CD8-positive, alpha-beta memory T cell (primary cell): ENCODE measurements around the gene FNBP1. TPM values are rescaled to one million over a fixed set of nuclear protein-coding genes. Genes with fewer than 3 reads are reported as not detected.

ENCODE experiments used
- CTCF ChIA-PET: fragments of 350-600 bp; sonication (Branson Sonifier 250); formaldehyde crosslinking; loops from one replicate; lab custom pipeline; 2021; ENCODE audit warnings: antibody characterized with exemption; lab: Charles Lee
- POLR2A ChIA-PET: fragments of 350-600 bp; sonication (Branson Sonifier 250); formaldehyde crosslinking; loops from one replicate; lab custom pipeline; 2021; ENCODE audit warnings: antibody characterized with exemption; lab: Charles Lee
- DNase-seq, 5 donors: peaks; one replicate each; pipeline versions ENCODE4 v3.0.0 to v3.0.0-alpha.2; 2020 to 2022; ENCODE audit warnings: mixed read lengths in 1 of 5
- H3K27ac ChIP-seq: one replicate; pipeline ENCODE4 v1.7.0; 2013; ENCODE audit warnings: low read depth, mild to moderate bottlenecking, low read length, moderate library complexity
- H3K27me3 ChIP-seq: 2 replicates; pipeline ENCODE4 v1.7.0; 2013; ENCODE audit warnings: low read length, mild to moderate bottlenecking; ENCODE audit not compliant: insufficient read depth, poor library complexity, severe bottlenecking
- H3K36me3 ChIP-seq: 2 replicates; pipeline ENCODE4 v1.7.0; 2013; ENCODE audit warnings: mild to moderate bottlenecking, low read length, moderate library complexity; ENCODE audit not compliant: insufficient read depth
- H3K4me1 ChIP-seq: 2 replicates; pipeline ENCODE4 v1.7.0; 2013; ENCODE audit warnings: mild to moderate bottlenecking, low read length, moderate library complexity; ENCODE audit not compliant: insufficient read depth
- H3K4me3 ChIP-seq: 2 replicates; pipeline ENCODE4 v1.7.0; 2013; ENCODE audit warnings: mild to moderate bottlenecking, low read length
- H3K9me3 ChIP-seq: 2 replicates; pipeline ENCODE4 v1.7.0; 2013; ENCODE audit warnings: mild to moderate bottlenecking, low read length
- H3K27ac Mint-ChIP-seq, 8 donors: one replicate each; pipeline ENCODE4 v1.8.0; 2020 to 2021; ENCODE audit warnings: mixed read lengths in 8 of 8, mild to moderate bottlenecking in 6 of 8, inconsistent platforms in 3 of 8, moderate library complexity in 3 of 8
- H3K27me3 Mint-ChIP-seq, 2 donors: one replicate each; pipeline ENCODE4 v1.8.0; 2020 to 2021; ENCODE audit warnings: mixed read lengths in 2 of 2, mild to moderate bottlenecking in 1 of 2, moderate library complexity in 1 of 2
- H3K36me3 Mint-ChIP-seq, 3 donors: one replicate each; pipeline ENCODE4 v1.8.0; 2020 to 2021; ENCODE audit warnings: mixed read lengths in 3 of 3, inconsistent platforms in 1 of 3, mild to moderate bottlenecking in 1 of 3
- H3K4me1 Mint-ChIP-seq, 3 donors: one replicate each; pipeline ENCODE4 v1.8.0; 2020 to 2021; ENCODE audit warnings: mixed read lengths in 3 of 3, inconsistent platforms in 1 of 3, mild to moderate bottlenecking in 1 of 3
- H3K4me3 Mint-ChIP-seq, 7 donors: one replicate each; pipeline ENCODE4 v1.8.0; 2020 to 2021; ENCODE audit warnings: mixed read lengths in 7 of 7, mild to moderate bottlenecking in 6 of 7, moderate library complexity in 4 of 7, inconsistent platforms in 2 of 7
- H3K9me3 Mint-ChIP-seq, 5 donors: one replicate each; pipeline ENCODE4 v1.8.0; 2020 to 2022; ENCODE audit warnings: mixed read lengths in 5 of 5, mild to moderate bottlenecking in 3 of 5, moderate library complexity in 2 of 5, inconsistent platforms in 1 of 5
- polyA plus RNA-seq: library from polyadenylated mRNA; unstranded; fragments of 300-500 nt; fragmentation: Illumina TruSeq; gene quantifications from one replicate; pipeline ENCODE4 v1.2.3, GENCODE V29; 2021
- total RNA-seq, 2 experiments: library from RNA; stranded (reverse); gene quantifications; one replicate each; pipeline ENCODE4 v1.2.3, GENCODE V29; 2021

Gene FNBP1
- total and polyA plus RNA-seq, 3 experiments from 2014 or later: 176 to 230 (median 226) TPM

- H3K9me3 ChIP-seq: no peaks in the 10 kb centered on the region
- Mint-ChIP-seq H3K9me3 (no peaks in the 10 kb centered on the region), H3K4me1 (peaks cover 72 to 95% (median 76%) of the 10 kb centered on the region in 3 donors), H3K27me3 (no peaks in the 10 kb centered on the region), H3K36me3 (peaks cover 7 to 55% (median 19%) of the 10 kb centered on the region in 3 donors), H3K4me3 (peak overlapping the region in 5 of 7 donors; percentile 30 to 85 (median 63)), H3K27ac (peak overlapping the region; percentile 55 to 97 (median 93))
- H3K4me1 ChIP-seq: peaks cover 98% of the 10 kb centered on the region
- DNase-seq: no peak
- CTCF ChIA-PET: interaction anchor here (1.0 to 1.7 kb wide), 3 partner anchors 19 to 21 kb away, joined by 3 to 6 read pairs (median 5); no protein-coding TSS in a partner anchor
- peak overlapping the region; percentile 33 for H3K4me3 ChIP-seq
- H3K36me3 ChIP-seq: peaks cover 18% of the 10 kb centered on the region
- POLR2A ChIA-PET: interaction anchor here (0.7 to 1.2 kb wide), 2 partner anchors 23 to 125 kb away, joined by 3 to 4 read pairs; no protein-coding TSS in a partner anchor
- H3K27ac ChIP-seq: no peak overlapping the region
- H3K27me3 ChIP-seq: no peaks in the 10 kb centered on the region
These were observed 177.2 kb downstream of the FNBP1 start for GRCh38 chr9:129865668-129866320.

- peaks cover 7 to 57% (median 17%) of the 10 kb centered on the region in 3 donors for H3K36me3 Mint-ChIP-seq
- ChIA-PET POLR2A (interaction anchor here (0.5 to 0.7 kb wide), 2 partner anchors 99 to 126 kb away, joined by 3 to 10 read pairs; no protein-coding TSS in a partner anchor), CTCF (interaction anchor here (0.7 to 1.7 kb wide), 3 partner anchors 20 to 22 kb away, joined by 3 to 6 read pairs (median 5); no protein-coding TSS in a partner anchor)
These were observed 177.9 kb downstream of the FNBP1 start for GRCh38 chr9:129864991-129865647.

GRCh38 chr9:129863059-129863690 lies 179.8 kb downstream of the FNBP1 start:
- H3K27me3 Mint-ChIP-seq: no peaks in the 10 kb centered on the region
- peak overlapping the region; percentile 41 to 84 (median 73) for H3K4me3 Mint-ChIP-seq
- DNase-seq: peak; percentile 58 to 86 (median 71)
- Histone ChIP-seq H3K4me1 (peaks cover 80% of the 10 kb centered on the region), H3K9me3 (no peaks in the 10 kb centered on the region), H3K4me3 (peak overlapping the region; percentile 30), H3K36me3 (peaks cover 31% of the 10 kb centered on the region), H3K27me3 (no peaks in the 10 kb centered on the region), H3K27ac (peak overlapping the region; percentile 68)
- CTCF ChIA-PET: interaction anchor here (0.6 to 1.4 kb wide), 3 partner anchors 15 to 27 kb away, joined by 3 to 6 read pairs (median 4); no protein-coding TSS in a partner anchor
- POLR2A ChIA-PET: interaction anchor here (0.6 to 1.7 kb wide), 5 partner anchors 22 to 208 kb away, joined by 4 to 9 read pairs (median 4); no protein-coding TSS in a partner anchor
- peak overlapping the region; percentile 88 to 98 (median 93) for H3K27ac Mint-ChIP-seq
- peaks cover 51 to 82% (median 57%) of the 10 kb centered on the region in 3 donors for H3K4me1 Mint-ChIP-seq
- H3K9me3 Mint-ChIP-seq: no peaks in the 10 kb centered on the region
- H3K36me3 Mint-ChIP-seq: peaks cover 7 to 59% (median 20%) of the 10 kb centered on the region in 3 donors

More at GRCh38 chr9:129864991-129865647, 177.9 kb downstream of the FNBP1 start:
- no peaks in the 10 kb centered on the region for H3K27me3 ChIP-seq
- H3K4me3 Mint-ChIP-seq: peak overlapping the region in 5 of 7 donors; percentile 24 to 63 (median 41)
- H3K27ac Mint-ChIP-seq: peak overlapping the region; percentile 82 to 94 (median 88)
- H3K4me1 Mint-ChIP-seq: peaks cover 66 to 93% (median 73%) of the 10 kb centered on the region in 3 donors
- no peak for DNase-seq
- no peaks in the 10 kb centered on the region for H3K27me3 Mint-ChIP-seq
- H3K27ac ChIP-seq: peak overlapping the region; percentile 25
- H3K9me3 Mint-ChIP-seq: no peaks in the 10 kb centered on the region
- H3K36me3 ChIP-seq: peaks cover 23% of the 10 kb centered on the region
- H3K9me3 ChIP-seq: no peaks in the 10 kb centered on the region
- no peak overlapping the region for H3K4me3 ChIP-seq
- peaks cover 94% of the 10 kb centered on the region for H3K4me1 ChIP-seq

GRCh38 chr9:129861447-129861827 lies 181.6 kb downstream of the FNBP1 start:
- Mint-ChIP-seq H3K9me3 (no peaks in the 10 kb centered on the region), H3K27ac (peak overlapping the region; percentile 76 to 98 (median 84)), H3K4me3 (peak overlapping the region in 3 of 7 donors; percentile 35 to 58 (median 56)), H3K36me3 (peaks cover 7 to 67% (median 22%) of the 10 kb centered on the region in 3 donors), H3K27me3 (no peaks in the 10 kb centered on the region), H3K4me1 (peaks cover 40 to 70% (median 50%) of the 10 kb centered on the region in 3 donors)
- POLR2A ChIA-PET: interaction anchor here (0.5 to 0.6 kb wide), 2 partner anchors 13 to 14 kb away, joined by 3 to 5 read pairs; no protein-coding TSS in a partner anchor
- Histone ChIP-seq H3K4me1 (peaks cover 69% of the 10 kb centered on the region), H3K27me3 (no peaks in the 10 kb centered on the region), H3K4me3 (no peak overlapping the region), H3K9me3 (no peaks in the 10 kb centered on the region), H3K27ac (no peak overlapping the region), H3K36me3 (peaks cover 47% of the 10 kb centered on the region)
- CTCF ChIA-PET: interaction anchor here (1.2 to 2.5 kb wide), 3 partner anchors 15 to 25 kb away, joined by 3 to 7 read pairs (median 6); no protein-coding TSS in a partner anchor
- DNase-seq: no peak

GRCh38 chr9:129860653-129861446 lies 182.1 kb downstream of the FNBP1 start:
- Mint-ChIP-seq H3K27me3 (no peaks in the 10 kb centered on the region), H3K36me3 (peaks cover 7 to 69% (median 23%) of the 10 kb centered on the region in 3 donors), H3K27ac (peak overlapping the region; percentile 68 to 98 (median 82)), H3K9me3 (no peaks in the 10 kb centered on the region), H3K4me1 (peaks cover 37 to 69% (median 49%) of the 10 kb centered on the region in 3 donors), H3K4me3 (peak overlapping the region in 2 of 7 donors; percentile 23 to 27)
- POLR2A ChIA-PET: interaction anchor here (0.5 to 0.7 kb wide), 3 partner anchors 12 to 14 kb away, joined by 3 to 5 read pairs (median 4); no protein-coding TSS in a partner anchor
- Histone ChIP-seq H3K27me3 (no peaks in the 10 kb centered on the region), H3K27ac (peak overlapping the region; percentile 54), H3K4me1 (peaks cover 63% of the 10 kb centered on the region), H3K36me3 (peaks cover 52% of the 10 kb centered on the region), H3K4me3 (no peak overlapping the region), H3K9me3 (no peaks in the 10 kb centered on the region)
- CTCF ChIA-PET: interaction anchor here (0.8 to 2.5 kb wide), 4 partner anchors 16 to 25 kb away, joined by 3 to 7 read pairs (median 4); no protein-coding TSS in a partner anchor
- no peak for DNase-seq

GRCh38 chr9:129858167-129858962 lies 184.6 kb downstream of the FNBP1 start:
- Histone ChIP-seq H3K4me1 (peaks cover 64% of the 10 kb centered on the region), H3K4me3 (no peak overlapping the region), H3K9me3 (no peaks in the 10 kb centered on the region), H3K27ac (no peak overlapping the region), H3K36me3 (peaks cover 68% of the 10 kb centered on the region), H3K27me3 (no peaks in the 10 kb centered on the region)
- Mint-ChIP-seq H3K27me3 (no peaks in the 10 kb centered on the region), H3K9me3 (no peaks in the 10 kb centered on the region), H3K27ac (peak overlapping the region in 6 of 8 donors; percentile 23 to 89 (median 54)), H3K4me1 (peaks cover 46 to 70% (median 57%) of the 10 kb centered on the region in 3 donors), H3K4me3 (no peak overlapping the region), H3K36me3 (peaks cover 5 to 76% (median 22%) of the 10 kb centered on the region in 3 donors)
- ChIA-PET CTCF (no interaction called here), POLR2A (interaction anchor here (1.2 kb wide), 1 partner anchor 10 kb away, joined by 3 read pairs; no protein-coding TSS in a partner anchor)
- no peak for DNase-seq
